Hematopoietic multipotent progenitor cell treated with erythropoietin and hydrocortisone succinate and interleukin-3 and kit ligand, for 6 days (in vitro differentiated cells): ENCODE measurements around the gene EML1.
A peak's percentile ranks its signal among the peaks of the same experiment; 100 is the strongest.

ENCODE experiments used
- DNase-seq: peaks from one replicate; pipeline ENCODE4 v3.0.0-alpha.2; 2015

EML1 gene

DNA sequence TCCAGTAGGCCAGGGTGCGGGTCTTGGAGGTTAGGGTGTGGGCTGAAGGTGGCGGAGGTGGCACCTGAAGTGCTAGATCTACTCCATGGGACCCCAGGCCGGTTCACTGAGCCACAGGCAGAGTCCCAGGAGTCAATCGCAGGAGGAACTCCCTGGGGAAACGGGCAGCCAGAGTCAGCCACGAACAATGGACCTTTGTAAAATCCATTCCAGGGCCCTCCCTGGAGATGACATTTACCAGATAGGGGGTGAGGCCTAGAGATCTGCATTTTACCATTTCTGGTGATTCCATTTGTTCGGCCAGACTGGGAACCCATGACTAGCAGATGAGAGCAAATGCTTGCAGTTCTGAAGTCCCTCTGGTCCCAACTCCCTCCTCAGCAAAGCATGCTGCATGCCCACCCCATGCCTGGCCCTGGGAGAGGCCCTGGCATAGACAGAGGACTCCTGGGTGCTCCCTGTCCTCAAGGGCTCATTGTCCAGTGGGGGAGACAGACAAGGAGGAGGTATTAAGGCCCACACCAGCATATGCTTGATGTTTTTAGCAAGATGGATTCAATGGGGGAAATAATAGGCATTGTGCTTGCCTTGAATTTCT lies 115.5 kb downstream of the EML1 start:
- no peak for DNase-seq

DNA sequence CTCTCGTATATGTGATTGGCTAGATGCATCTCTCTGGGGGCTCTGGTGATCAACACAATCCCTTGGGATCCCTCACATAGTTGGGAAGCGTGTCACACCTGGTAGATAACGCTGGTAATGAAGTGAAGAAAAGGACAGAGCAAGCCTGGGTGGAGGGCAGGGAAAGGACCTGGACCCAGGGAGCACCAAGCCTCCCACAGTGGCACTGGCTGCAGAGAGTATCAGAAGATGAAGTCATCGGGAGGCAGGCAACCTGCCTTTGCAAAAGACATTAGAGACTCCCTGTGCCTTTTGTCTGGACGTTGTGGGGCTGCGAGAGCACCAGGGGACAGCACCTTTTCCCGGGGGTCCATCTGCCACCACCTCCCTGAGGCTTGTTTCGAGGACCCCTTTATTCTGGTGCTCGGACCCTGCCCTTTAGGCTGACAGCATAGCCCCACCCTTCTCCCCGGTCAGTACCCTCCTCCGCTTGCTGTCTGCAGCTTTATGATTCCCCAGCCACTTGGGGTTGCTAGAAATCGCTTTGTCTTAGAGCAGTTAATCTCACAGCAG lies 116.4 kb downstream of the EML1 start:
- no peak for DNase-seq

DNA sequence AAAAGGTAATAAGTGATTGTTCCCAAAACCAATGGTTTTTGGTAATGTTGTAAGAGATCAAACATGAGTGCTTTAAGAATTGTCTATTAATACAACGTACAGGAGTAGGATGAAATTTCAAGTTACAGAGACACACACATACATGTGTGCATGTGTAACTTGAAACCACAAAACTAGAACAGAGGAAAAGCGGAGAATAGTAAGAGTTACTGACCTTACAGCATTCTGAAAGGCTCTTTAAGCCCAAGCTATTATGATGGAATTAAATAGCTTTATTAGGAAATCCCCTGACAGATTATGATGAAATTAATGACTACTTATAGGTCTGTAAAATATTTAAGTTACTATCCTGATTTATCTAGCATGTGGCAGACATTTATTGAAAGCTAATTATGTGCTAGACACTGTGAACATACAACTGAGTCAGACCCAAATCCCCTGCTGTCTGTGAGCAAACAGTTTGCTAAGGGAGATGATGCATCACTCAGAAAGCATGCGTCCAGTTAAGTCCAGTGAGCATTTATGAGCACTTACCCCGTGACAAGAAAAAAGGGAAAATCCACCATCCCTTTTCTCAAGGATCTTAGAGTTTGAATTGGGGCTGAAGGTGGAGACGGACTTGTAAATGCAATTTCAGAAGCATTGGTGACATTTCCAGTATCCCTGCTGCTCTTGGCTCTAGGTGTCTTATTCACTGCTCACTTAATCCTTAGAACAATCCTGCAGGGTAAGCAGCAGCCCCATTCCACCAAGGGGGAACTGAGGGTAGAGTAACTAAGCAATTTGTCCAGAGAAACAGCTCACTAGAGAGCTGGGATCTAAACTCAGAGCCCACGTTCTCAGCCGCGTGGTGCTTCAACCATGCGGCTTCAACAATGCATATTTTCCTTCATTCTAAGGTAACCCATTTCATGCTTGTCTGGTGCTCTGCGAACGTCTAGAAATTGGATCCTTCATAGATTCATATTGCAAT lies 117.4 kb downstream of the EML1 start:
- no peak for DNase-seq

DNA sequence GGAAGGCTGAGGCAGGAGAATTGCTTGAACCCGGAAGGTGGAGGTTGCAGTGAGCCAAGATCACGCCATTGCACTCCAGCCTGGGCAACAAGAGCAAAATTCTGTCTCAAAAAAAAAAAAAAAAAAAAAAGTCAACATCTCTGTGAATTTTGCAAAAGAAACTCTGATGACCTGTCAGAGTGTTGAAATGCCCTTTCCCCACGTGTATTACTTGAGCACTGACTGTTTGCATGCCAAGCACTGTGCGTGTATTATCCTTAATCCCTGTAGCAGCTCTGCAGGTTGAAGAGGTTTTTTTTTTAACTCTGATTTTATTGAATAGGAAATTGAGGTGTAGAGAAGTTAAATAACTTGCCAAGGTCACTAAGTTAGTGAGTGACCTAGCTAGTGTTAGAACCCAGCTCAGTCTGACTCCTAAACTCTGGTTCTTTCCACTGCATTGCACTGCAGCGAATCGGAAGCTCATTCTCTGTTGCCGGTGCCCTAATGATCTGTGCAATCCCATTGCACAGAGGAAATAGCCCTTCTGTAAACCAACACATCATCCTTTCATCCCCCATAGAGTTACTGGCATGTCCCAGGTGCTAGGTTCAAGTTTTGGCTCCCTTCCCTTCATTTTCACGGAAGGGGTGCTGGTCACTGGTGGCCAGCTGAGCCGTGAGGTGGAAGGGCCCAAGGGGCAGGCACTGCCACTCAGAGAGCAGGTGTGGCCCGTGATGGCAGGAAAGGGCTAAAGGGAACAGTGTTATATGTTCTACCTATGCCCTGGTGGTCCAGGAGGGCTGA lies 122.3 kb downstream of the EML1 start:
- no peak for DNase-seq

DNA sequence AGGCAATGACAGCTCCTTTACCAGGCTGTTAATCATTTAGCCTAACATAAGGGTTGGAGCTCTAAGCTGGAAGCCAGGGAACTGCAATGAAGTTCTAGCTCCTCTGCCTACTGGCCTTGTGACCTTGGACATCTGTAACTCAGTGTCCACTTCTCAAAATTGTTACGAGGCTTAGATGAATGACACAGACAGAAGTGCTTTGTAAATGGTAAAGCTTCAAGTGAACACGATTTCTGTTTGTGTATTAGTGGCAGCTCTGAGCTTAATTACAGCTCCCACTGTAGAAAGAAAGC lies 122.8 kb downstream of the EML1 start:
- DNase-seq, result no peak

DNA sequence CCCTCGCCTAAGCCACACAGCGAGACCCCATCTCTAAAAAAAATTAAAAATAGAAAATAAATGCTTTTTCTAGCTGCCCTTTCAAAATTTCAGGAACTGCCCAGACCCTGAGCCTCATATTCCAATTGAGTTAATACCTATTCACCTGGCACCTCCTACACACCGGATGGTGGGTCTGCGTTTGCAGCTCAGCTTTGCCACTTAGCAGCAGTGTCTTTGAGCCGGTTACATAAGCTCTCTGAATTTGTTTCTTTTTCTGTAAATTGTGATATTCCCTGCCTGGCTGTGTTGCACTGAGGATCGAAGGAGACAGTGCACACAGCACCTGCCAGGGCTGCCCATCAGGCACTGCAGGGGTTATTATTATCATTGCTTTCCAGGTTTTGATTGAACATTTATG lies 125.6 kb downstream of the EML1 start:
- no peak for DNase-seq

DNA sequence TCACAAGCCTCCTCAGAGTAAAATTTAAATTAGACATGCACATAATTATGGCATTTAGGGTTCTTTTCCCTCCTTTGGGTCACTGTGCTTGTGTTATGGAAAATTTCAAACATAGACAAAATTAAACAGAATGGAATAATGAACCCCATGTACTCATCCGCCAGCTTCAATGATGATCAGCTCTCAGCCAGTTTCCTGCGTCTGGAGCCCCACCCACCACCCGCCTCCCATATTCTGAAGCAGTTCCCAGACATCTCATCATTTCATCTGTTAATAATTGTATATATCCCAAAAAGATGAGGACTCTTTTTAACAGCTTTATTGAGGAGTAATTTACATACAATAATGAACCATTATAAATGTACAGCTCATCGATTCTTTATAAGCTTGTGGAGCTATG lies 128.2 kb downstream of the EML1 start:
- DNase-seq, result no peak

DNA sequence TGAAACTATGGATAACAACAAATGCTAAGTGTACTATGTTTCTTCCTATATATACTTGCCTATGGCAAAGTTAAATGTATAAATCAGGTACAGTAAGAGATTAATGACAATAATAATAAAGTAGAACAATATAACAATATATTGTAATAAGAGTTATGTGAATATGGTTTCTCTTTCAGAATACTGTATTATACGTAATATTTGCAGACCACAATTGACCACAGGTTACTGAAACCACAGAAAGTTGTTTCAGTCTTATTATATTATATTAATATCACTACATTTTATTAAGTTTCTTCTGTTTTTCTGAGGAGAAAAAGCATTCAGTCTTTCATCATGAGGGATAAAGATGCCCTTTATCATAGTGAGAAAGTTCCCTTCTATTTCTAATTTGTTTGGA lies 131.2 kb downstream of the EML1 start:
- DNase-seq, result no peak

DNA sequence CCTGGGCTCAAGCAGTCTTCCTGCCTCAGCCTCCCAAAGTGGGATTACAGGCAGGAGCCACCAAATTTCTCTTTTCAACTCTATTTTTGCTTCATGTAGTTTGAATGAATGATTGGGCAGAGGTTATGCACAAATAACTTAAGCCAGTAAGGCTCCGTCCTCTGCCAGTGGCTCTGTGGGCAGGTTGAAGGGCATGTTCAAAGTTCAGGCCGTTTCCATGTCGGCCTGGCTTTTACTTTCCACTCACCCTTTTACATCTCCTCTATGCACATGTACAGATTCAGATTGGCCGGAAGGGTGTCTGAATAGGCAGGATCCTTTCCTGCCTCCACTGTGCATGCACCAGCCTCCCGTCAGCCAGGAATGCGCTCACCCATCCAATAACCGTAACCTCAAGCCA lies 132.3 kb downstream of the EML1 start:
- no peak for DNase-seq

DNA sequence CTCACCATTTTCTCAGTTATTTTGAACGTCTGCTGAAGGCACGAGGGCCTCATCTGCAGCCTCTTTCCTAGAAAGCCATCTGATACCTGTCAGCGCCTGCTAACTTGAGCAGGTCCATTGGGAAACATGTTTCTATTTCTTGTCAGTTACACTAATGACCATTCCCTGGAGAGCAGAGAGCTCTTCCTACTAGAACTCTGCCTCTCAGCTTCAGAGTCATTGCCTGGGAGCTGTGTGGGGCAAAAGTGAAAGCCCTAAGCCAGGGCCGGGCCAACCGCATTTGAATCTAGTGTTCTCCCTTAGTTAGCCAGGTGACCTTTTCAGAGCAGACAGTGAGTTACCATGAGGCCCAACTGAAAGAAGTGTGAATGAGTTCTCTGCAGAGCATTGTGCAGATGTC lies 135.8 kb downstream of the EML1 start:
- DNase-seq, result no peak

DNA sequence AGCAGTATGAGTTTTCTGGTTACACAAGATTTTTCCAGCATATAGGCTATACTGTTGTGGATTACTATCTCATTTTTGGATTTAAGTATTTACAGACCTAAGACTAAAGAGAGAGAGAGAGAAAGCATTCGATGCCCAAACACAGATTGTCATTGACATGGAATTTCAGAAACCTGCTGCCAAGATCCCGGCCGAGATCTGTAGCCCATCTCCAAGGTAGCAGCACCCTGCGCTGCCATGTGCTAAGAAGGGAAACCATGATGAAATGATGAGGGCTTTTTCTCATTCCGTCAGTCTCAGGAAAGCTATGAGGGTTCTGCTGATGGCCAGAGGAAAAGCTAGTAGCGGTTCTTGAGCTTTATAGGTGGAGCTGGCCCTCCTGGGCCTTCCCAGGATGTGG lies 136.4 kb downstream of the EML1 start:
- no peak for DNase-seq

DNA sequence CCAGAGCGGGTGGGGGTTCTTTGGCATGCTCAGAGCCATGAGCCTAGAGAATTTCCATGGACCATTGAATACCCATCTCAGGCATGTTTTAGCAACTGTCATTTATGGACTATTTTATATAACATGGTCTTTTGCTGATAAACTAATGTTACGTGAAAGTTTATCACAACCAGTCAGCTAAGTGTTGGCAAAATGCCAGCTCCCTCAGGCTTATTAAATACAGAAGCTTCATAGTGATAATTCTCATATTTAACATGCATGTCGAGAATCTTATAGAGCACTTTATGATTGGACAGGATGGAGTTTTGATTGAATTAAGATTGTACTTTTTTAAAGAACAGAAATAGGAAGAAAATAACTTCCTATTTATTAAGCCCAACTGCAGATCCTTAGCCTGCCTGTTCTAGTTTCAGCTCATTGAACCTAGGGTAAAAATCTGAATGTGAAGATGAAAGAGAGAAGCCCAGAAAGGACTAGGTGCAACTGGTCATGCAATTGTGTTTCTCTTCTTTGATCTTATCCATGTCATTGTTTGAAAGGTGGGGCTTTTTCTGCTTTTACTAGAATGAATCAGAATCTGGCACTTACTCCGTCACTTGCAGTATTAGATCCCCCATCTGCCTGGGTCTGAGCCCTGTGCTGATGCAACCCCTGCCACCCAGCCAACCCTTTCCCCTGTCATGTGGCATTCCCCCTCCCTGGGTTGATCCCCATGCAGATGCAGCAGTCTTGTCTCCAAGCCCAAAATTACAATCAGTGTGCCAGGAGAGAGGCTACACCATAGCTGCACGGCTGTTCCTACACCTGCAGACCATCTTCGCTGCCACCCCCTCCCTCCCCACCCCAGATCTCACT lies 137.4 kb downstream of the EML1 start:
- DNase-seq, result peak; percentile 76

DNA sequence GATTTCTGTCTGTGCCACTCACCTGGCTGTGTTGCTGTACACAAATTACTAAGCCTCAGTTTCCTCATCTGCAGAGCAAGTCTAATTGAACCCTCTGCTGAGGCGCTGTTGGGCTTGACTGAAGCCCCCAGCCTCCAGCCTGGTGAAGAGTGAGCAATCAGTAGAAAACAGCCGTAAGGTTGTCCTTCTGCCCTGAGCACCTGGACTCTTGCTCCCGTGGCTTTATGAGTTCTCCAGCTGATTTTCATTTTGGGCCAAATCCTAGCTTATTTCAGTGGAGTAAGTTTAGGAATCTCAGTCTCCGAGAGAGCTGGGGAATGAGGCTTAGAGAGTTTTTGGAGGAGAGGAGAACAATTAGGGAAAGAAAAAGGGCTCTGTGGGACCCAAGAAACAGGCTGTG lies 138.1 kb downstream of the EML1 start:
- DNase-seq, result no peak

DNA sequence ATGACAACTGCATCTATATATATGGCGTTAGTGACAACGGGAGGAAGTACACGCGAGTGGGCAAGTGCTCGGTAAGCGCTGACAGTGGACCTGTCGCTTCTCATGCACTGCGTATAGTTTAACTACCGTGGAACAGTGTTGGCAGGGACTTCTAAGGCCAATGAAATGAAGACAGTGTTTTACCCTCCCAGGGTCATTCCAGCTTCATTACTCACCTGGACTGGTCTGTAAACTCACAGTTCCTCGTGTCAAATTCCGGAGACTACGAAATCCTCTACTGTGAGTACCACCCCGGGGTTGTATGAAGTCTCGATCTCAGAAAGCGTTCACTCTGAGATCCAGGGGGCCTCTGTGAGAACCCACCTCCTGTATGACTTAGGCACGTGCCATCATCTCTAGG lies 142.8 kb downstream of the EML1 start:
- no peak for DNase-seq

DNA sequence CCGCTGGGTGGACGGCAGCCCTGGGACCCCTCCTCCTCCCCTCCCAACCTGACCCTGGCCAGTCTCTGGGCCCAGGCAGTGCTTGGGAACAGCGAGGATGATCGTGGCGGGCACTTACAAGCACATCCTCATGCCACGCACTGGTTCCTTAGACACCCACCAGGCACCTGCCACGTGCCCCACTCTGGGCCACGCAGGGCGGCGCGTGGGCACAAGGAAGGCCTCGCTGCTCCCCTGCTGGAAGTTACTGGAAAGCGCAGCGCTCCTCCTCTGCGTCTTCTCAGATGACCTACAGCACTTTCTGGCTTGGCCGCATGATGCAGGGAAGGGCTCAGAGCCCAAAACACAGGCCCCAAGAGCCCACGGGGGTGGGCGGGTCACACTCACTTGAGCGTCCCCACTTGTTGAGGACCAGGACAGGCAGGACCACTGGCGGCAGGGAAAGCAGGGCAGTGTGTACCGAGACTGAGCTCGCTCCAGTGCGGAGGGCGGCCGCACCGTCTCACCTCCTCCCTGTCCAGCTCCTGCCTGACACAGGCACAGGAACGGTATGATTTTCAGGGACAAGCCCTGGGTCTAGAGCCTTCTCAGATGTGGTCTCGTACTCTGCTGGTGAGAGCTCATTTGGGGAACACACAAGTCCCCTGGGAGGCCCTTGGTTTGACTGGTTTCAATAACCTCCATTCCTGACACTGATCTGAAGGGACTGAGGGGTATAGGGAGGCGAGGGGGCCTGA lies 143.7 kb downstream of the EML1 start:
- no peak for DNase-seq

DNA sequence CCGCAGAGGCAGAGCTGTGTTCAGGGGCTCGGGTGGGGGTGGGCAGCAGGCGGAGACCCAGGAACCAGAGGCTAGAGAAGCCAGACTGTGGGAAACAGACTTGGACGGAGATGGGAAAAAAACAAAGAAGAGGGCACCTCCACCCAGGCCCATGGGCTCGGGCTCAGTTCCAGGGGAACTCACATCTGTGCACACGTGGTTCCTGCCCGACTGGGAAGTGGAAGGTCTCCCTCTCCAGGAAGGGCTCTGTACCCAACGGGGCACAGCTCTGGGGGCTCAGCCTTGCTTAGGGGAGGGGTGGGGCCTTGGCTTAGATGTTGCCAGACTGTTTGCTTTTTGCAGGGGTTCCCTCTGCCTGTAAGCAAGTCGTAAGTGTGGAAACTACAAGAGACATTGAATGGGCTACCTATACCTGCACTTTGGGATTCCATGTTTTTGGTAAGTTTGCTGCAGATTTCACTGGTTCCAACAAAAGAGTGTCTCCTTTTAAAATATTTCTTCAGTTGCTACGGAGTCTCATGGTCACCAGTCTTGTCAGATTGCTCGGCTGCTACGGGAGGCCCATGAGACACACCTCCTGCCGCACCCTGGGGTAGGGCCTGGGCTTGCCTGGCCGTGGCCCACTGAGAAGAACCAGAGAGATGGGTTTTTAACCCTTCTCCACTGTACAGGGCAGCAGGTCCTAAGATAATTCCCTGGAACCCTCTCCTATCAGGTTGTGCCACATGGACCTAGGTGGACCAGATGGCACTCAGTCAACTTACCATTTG lies 144.4 kb downstream of the EML1 start:
- DNase-seq, result no peak

DNA sequence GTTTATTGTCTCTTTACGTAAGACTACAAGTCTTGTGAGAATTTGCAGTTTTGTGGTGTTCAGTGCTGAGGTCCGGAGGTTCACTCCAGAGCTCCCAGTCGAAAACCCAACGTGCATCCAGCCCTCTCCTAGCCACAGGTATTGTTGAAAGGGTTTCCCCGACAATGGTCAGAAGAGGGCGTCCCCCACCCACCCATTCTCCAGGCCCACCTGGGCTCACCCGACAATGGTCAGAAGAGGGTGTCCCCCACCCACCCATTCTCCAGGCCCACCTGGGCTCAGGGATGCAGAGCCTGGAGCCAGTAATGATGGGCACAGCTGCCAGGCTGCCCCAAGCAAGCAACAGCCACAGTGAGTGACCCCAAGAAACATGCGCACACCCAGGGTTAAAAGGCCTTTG lies 145.2 kb downstream of the EML1 start:
- no peak for DNase-seq

DNA sequence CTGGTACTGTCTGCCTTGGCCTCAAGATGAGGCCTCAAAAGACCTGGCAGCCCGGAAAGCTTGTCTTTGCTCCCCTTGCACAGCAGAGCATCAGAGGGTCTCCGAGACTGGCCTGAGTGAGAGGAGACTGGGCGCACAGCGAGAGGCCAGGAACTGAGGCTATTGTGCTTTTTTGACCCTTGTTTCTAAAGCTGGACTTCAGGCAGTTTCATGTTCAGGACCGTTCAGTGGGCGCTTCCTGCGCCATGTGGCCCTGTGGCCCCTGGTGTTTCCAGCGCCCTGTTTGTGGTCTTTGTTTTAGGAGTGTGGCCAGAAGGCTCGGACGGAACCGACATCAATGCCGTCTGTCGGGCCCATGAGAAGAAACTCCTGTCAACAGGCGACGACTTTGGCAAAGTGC lies 145.7 kb downstream of the EML1 start:
- DNase-seq, result no peak

DNA sequence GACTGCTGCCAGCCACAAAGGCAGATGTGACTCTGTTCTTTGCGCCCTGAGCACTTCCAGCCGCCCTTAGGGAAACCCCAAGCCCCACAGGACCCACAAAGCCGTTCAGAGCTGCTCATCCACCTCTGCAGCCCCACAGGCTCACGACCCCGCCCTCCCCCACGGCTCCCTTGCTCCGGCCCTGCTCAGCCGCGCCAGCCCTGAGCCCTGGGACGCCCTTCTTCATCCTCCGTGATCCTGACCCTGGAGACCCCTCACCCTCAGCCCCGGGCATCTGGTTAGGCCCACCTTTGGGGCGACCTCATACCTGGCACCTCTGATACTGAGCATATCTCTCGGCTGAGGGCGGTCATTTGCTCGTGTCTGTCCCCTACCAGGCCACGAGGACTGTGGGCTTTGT lies 146.2 kb downstream of the EML1 start:
- DNase-seq, result no peak

DNA sequence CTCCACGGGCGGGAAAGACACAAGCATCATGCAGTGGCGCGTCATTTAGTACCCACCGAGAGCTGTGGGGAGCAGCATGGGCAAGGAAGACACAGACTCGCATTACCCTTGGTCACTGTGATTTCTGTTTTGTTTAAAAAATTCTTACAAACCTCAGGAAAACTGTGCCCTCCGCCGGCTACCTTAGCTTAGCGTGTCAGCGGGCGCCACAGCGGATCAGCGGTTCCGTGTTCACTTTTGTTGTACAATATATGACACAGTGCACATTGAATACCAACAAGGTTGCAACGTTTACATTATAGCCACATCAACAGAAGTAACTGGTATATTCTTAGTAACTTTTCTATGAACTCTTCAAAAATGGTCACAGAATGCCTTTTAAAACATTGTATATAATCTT lies 146.9 kb downstream of the EML1 start:
- DNase-seq, result no peak

DNA sequence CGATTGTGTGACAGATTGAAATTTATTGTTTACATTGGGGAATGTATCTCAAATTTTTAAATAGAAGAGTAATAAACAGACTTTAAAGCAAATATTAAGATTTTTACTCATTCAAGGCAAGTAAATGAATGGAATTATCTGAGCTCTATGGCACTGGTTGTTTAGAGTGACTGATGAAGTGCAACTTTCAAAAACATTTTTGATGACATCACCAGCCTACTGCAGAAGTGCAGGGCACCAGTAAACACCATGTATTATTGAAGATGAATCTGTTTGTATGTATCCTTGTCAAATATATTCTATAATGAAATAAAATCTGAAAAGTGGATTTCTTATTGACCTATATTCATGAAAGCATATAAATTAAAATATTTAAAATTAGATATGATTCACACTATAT lies 148.0 kb downstream of the EML1 start:
- no peak for DNase-seq
